Measurements from ENCODE around the gene LIF. TPM values are rescaled to one million over a fixed set of nuclear protein-coding genes. Genes with fewer than 3 reads are reported as not detected.

LIF gene
- total and polyA plus RNA-seq, 2 experiments from 2014 or later: 8.2 to 13.4 TPM

- Histone ChIP-seq H3K36me3 (replicated peaks; ENCODE audit: insufficient read depth, low read depth) (no peaks in the 10 kb centered on the region), H4K20me1 (ENCODE audit: insufficient read depth, poor library complexity, severe bottlenecking) (no peaks in the 10 kb centered on the region), H3K27me3 (no peaks in the 10 kb centered on the region), H3K4me2 (no peak overlapping the region), H3K4me1 (ENCODE audit: insufficient read depth) (no peaks in the 10 kb centered on the region), H3K9me2 (replicated peaks; ENCODE audit: insufficient read depth) (no peaks in the 10 kb centered on the region), H3K27ac (no peak overlapping the region), H2AFZ (no peak overlapping the region), H3K9me3 (ENCODE audit: low read depth) (no peaks in the 10 kb centered on the region), H3K79me2 (no peaks in the 10 kb centered on the region), H3K4me3 (no peak overlapping the region)
- WGBS (ENCODE audit: low lambda C conversion rate, missing lambda C conversion rate): 82% methylated on average over 9 of the region's 9 CpGs
- TF ChIP-seq EZH2 (IDR thresholded peaks at IDR 0.05; ENCODE audit: borderline replicate concordance) (no peak), CTCF (IDR thresholded peaks at IDR 0.05; ENCODE audit: poor library complexity) (no peak), EZH2phosphoT487 (IDR thresholded peaks at IDR 0.05; ENCODE audit: low read depth, severe bottlenecking, unreplicated experiment) (no peak)
- DNase-seq (ENCODE audit: low spot score): no peak
Measured at GRCh38 chr22:30284172-30284571, 37.6 kb upstream of the LIF start.

- no peak for TF ChIP-seq EZH2 (IDR thresholded peaks at IDR 0.05; ENCODE audit: borderline replicate concordance)
- no peak for TF ChIP-seq EZH2phosphoT487 (IDR thresholded peaks at IDR 0.05; ENCODE audit: low read depth, severe bottlenecking, unreplicated experiment)
- no peak for TF ChIP-seq CTCF (IDR thresholded peaks at IDR 0.05; ENCODE audit: poor library complexity)
- Histone ChIP-seq H3K27ac (no peak overlapping the region), H3K27me3 (no peaks in the 10 kb centered on the region), H3K4me3 (no peak overlapping the region), H3K36me3 (replicated peaks; ENCODE audit: insufficient read depth, low read depth) (no peaks in the 10 kb centered on the region), H3K4me2 (no peak overlapping the region), H3K4me1 (ENCODE audit: insufficient read depth) (peaks cover 2% of the 10 kb centered on the region), H2AFZ (no peak overlapping the region), H3K79me2 (no peaks in the 10 kb centered on the region), H4K20me1 (ENCODE audit: insufficient read depth, poor library complexity, severe bottlenecking) (no peaks in the 10 kb centered on the region), H3K9me3 (ENCODE audit: low read depth) (no peaks in the 10 kb centered on the region), H3K9me2 (replicated peaks; ENCODE audit: insufficient read depth) (no peaks in the 10 kb centered on the region)
- DNase-seq (ENCODE audit: low spot score): no peak
- 87% methylated on average over 4 of the region's 4 CpGs for WGBS (ENCODE audit: low lambda C conversion rate, missing lambda C conversion rate)
Measured at GRCh38 chr22:30283342-30283741, 36.8 kb upstream of the LIF start.

DNA sequence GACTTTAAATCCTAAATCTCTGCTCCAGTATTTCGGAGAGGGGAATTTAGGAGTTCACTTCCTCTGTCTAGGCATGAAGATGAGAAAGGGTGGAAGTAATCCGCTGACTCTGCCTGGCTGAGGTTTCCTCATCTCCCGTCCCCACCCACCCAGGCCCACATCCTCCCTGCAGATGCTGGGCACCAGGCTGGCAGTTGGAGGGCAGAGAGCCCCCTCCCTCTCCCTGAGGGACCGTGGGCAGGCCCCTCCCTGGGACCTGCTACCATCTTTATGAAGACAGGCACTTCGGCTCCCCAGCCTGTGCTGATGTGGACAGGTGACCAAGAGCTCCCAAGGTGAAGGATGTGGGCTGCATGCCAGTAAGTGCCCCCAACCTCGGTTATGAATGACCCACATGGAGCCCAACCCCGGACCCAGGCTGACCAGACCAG, 36.1 kb upstream of the LIF start:
- Histone ChIP-seq H3K27me3 (no peaks in the 10 kb centered on the region), H3K4me2 (no peak overlapping the region), H3K36me3 (replicated peaks; ENCODE audit: insufficient read depth, low read depth) (no peaks in the 10 kb centered on the region), H3K4me3 (no peak overlapping the region), H3K9me3 (ENCODE audit: low read depth) (no peaks in the 10 kb centered on the region), H3K27ac (no peak overlapping the region), H2AFZ (no peak overlapping the region), H3K79me2 (no peaks in the 10 kb centered on the region), H3K4me1 (ENCODE audit: insufficient read depth) (peaks cover 7% of the 10 kb centered on the region), H3K9me2 (replicated peaks; ENCODE audit: insufficient read depth) (no peaks in the 10 kb centered on the region), H4K20me1 (ENCODE audit: insufficient read depth, poor library complexity, severe bottlenecking) (no peaks in the 10 kb centered on the region)
- TF ChIP-seq EZH2 (IDR thresholded peaks at IDR 0.05; ENCODE audit: borderline replicate concordance): no peak
- no peak for TF ChIP-seq EZH2phosphoT487 (IDR thresholded peaks at IDR 0.05; ENCODE audit: low read depth, severe bottlenecking, unreplicated experiment)
- no peak for TF ChIP-seq CTCF (IDR thresholded peaks at IDR 0.05; ENCODE audit: poor library complexity)
- no peak for DNase-seq (ENCODE audit: low spot score)
- 99% methylated on average over 4 of the region's 7 CpGs for WGBS (ENCODE audit: low lambda C conversion rate, missing lambda C conversion rate)

- peaks cover 7% of the 10 kb centered on the region for H3K4me1 ChIP-seq (ENCODE audit: insufficient read depth)
- no peak overlapping the region for H3K27ac ChIP-seq
- WGBS (ENCODE audit: low lambda C conversion rate, missing lambda C conversion rate): 82% methylated on average over 8 of the region's 8 CpGs
Measured at GRCh38 chr22:30280505-30280904, 33.9 kb upstream of the LIF start.

More at GRCh38 chr22:30280505-30280904, 33.9 kb upstream of the LIF start:
- DNase-seq (ENCODE audit: low spot score): no peak
- Histone ChIP-seq H3K9me2 (replicated peaks; ENCODE audit: insufficient read depth) (no peaks in the 10 kb centered on the region), H3K79me2 (no peaks in the 10 kb centered on the region), H3K4me3 (no peak overlapping the region), H3K9me3 (ENCODE audit: low read depth) (no peaks in the 10 kb centered on the region), H3K27me3 (no peaks in the 10 kb centered on the region), H4K20me1 (ENCODE audit: insufficient read depth, poor library complexity, severe bottlenecking) (no peaks in the 10 kb centered on the region), H2AFZ (no peak overlapping the region), H3K36me3 (replicated peaks; ENCODE audit: insufficient read depth, low read depth) (no peaks in the 10 kb centered on the region), H3K4me2 (no peak overlapping the region)
- TF ChIP-seq EZH2phosphoT487 (IDR thresholded peaks at IDR 0.05; ENCODE audit: low read depth, severe bottlenecking, unreplicated experiment) (no peak), CTCF (IDR thresholded peaks at IDR 0.05; ENCODE audit: poor library complexity) (no peak), EZH2 (IDR thresholded peaks at IDR 0.05; ENCODE audit: borderline replicate concordance) (no peak)
